Measurements from ENCODE around the gene ANKRD10. TPM values are rescaled to one million over a fixed set of nuclear protein-coding genes. Genes with fewer than 3 reads are reported as not detected.

ANKRD10 gene
- total and polyA plus RNA-seq, 2 of the 8 experiments (the other 6 are each of a cell fraction or from before 2014, with no cell fraction given): 146 to 218 TPM

DNA sequence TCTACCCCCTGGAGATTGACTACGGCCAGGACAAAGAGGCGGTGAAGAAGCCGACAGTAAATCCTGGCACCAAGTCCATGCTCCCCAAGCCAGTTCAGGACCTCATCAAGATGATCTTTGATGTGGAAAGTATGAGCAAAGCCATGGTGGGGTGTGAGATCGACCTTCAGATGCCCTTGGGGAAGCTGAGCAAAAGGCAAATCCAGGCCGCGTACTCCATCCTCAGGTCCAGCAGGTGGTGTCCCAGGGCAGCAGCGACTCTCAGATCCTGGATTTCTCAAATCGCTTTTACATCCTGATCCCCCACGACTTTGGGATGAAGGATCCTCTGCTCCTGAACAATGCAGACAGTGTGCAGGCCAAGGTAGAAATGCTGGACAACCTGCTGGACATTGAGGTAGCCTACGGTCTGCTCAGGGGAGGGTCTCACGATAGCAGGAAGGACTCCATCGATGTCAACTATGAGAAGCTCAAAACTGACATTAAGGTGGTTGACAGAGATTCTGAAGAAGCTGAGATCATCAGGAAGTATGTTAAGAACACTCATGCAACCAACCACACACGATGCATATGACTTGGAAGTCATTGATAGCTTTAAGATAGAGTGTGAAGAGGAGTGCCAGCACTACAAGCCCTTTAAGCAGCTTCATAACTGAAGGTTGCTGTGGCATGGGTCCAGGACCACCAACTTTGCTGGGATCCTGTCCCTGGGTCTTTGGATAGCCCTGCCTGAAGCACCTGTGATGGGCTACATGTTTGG is 24.0 kb upstream of the ANKRD10 start:
- Histone ChIP-seq H2AK5ac (ENCODE audit: low read depth, low read length) (no peak overlapping the region), H2BK120ac (replicated peaks; ENCODE audit: low read depth, low read length) (no peak overlapping the region), H2BK12ac (ENCODE audit: low read depth, low read length) (no peak overlapping the region), H2BK15ac (ENCODE audit: low read length) (no peak overlapping the region), H3K9me3 (ENCODE audit: insufficient read depth in 2 of 2, low read depth in 1 of 2, low read length in 1 of 2) (peaks cover 10 to 14% of the 10 kb centered on the region in 2 experiments), H3K27me3 (replicated peaks in 1 of 4; ENCODE audit: control insufficient read depth in 3 of 4, extremely low read depth in 1 of 4, insufficient read depth in 3 of 4, low read length in 3 of 4) (no peaks in the 10 kb centered on the region), H3K79me2 (ENCODE audit: control insufficient read depth in 1 of 2, insufficient read depth in 2 of 2, low read length in 2 of 2) (no peaks in the 10 kb centered on the region), H3K23me2 (ENCODE audit: low read depth, low read length) (no peaks in the 10 kb centered on the region), H3K18ac (ENCODE audit: extremely low read depth, low read length) (no peak overlapping the region), H3K4ac (replicated peaks; ENCODE audit: insufficient read length, low read depth, low read length) (no peak overlapping the region), H3K9ac (replicated peaks in 1 of 4; ENCODE audit: extremely low read depth in 1 of 4, low read depth in 3 of 4, low read length in 3 of 4) (no peak overlapping the region), H2AFZ (ENCODE audit: low read length) (no peak overlapping the region), H3K14ac (ENCODE audit: insufficient read length) (no peak overlapping the region), H4K8ac (ENCODE audit: extremely low read depth, insufficient read depth, low read length) (no peak overlapping the region), H3K79me1 (ENCODE audit: low read depth, low read length) (no peaks in the 10 kb centered on the region), H2BK5ac (ENCODE audit: low read depth, low read length) (no peak overlapping the region), H3K4me3 (ENCODE audit: extremely low read depth in 1 of 4, insufficient read depth in 2 of 4, low read depth in 3 of 4, low read length in 4 of 4) (no peak overlapping the region), H4K91ac (replicated peaks; ENCODE audit: insufficient read length, low read length) (no peak overlapping the region), H3K36me3 (ENCODE audit: control insufficient read depth in 2 of 4, insufficient read depth in 4 of 4, low read length in 3 of 4) (peaks cover 0 to 2% (median 0%) of the 10 kb centered on the region in 4 experiments; a peak in 1 of 8 replicates), H3K27ac (ENCODE audit: low read depth, low read length) (no peak overlapping the region), H3K23ac (ENCODE audit: insufficient read length) (no peak overlapping the region), H3K4me1 (replicated peaks in 1 of 4; ENCODE audit: control insufficient read depth in 3 of 4, insufficient read depth in 4 of 4, low read length in 3 of 4) (no peaks in the 10 kb centered on the region), H3K4me2 (ENCODE audit: insufficient read depth in 1 of 2, low read depth in 2 of 2, low read length in 2 of 2) (no peak overlapping the region), H4K20me1 (replicated peaks in 1 of 2; ENCODE audit: control insufficient read depth in 1 of 2, insufficient read depth in 2 of 2, low read length in 2 of 2) (no peaks in the 10 kb centered on the region), H3K56ac (replicated peaks; ENCODE audit: insufficient read length, low read depth, low read length) (no peak overlapping the region), H2BK20ac (ENCODE audit: low read length) (no peak overlapping the region), H4K5ac (ENCODE audit: insufficient read length, low read depth, low read length) (no peak overlapping the region)
- POLR2A ChIA-PET (ENCODE audit: partially characterized antibody): no interaction called here
- CTCF ChIA-PET (ENCODE audit: partially characterized antibody): interaction anchor here (0.6 to 2.3 kb wide), 11 partner anchors 9 to 273 kb away, joined by 3 to 9 read pairs (median 3); no protein-coding TSS in a partner anchor
- 90% methylated on average over 13 of the region's 13 CpGs; no CpG with 5 or more reads in 1 of the 2 experiments for WGBS, 2 experiments (ENCODE audit: extremely low coverage in 1 of 2, insufficient coverage in 1 of 2, insufficient read length in 1 of 2, insufficient replicate concordance in 2 of 2, low coverage in 1 of 2, low lambda C conversion rate in 2 of 2, missing lambda C conversion rate in 1 of 2)
- DNase-seq (ENCODE audit: low read depth in 1 of 2, low spot score in 2 of 2) (no peak), FAIRE-seq (no peak)
- no peak for TF ChIP-seq EZH2 (IDR thresholded peaks at IDR 0.05; ENCODE audit: low read depth, low read length, severe bottlenecking)
- no peak for TF ChIP-seq NANOG (IDR thresholded peaks at IDR 0.05; ENCODE audit: insufficient read depth, low read depth, low read length, poor library complexity, severe bottlenecking)
- TF ChIP-seq TBP (IDR thresholded peaks at IDR 0.05; ENCODE audit: low read depth, low read length): no peak
- TF ChIP-seq POU5F1 (IDR thresholded peaks at IDR 0.05; ENCODE audit: low read depth, low read length): no peak
- no peak for TF ChIP-seq TEAD4 (IDR thresholded peaks at IDR 0.05; ENCODE audit: low read depth, low read length)
- TF ChIP-seq KDM4A (IDR thresholded peaks at IDR 0.05; ENCODE audit: low read depth, low read length, severe bottlenecking): no peak
- TF ChIP-seq HDAC2 (IDR thresholded peaks at IDR 0.05; ENCODE audit: borderline replicate concordance in 1 of 2, low read depth in 2 of 2, low read length in 2 of 2): no peak
- peak; percentile 33 to 43 for TF ChIP-seq RAD21 (IDR thresholded peaks at IDR 0.05 in 1 of 2, conservative IDR thresholded peaks at IDR 0.05 in 1 of 2; ENCODE audit: low read depth in 2 of 2, low read length in 2 of 2)
- no peak for TF ChIP-seq PHF8 (conservative IDR thresholded peaks at IDR 0.05; ENCODE audit: low read depth, low read length)
- no peak for TF ChIP-seq EP300 (IDR thresholded peaks at IDR 0.05; ENCODE audit: borderline replicate concordance in 1 of 2, low read depth in 2 of 2, low read length in 2 of 2)

Data from H1 (cell line).